ENCODE measurements around the gene CNTN2.

CNTN2 gene

DNA sequence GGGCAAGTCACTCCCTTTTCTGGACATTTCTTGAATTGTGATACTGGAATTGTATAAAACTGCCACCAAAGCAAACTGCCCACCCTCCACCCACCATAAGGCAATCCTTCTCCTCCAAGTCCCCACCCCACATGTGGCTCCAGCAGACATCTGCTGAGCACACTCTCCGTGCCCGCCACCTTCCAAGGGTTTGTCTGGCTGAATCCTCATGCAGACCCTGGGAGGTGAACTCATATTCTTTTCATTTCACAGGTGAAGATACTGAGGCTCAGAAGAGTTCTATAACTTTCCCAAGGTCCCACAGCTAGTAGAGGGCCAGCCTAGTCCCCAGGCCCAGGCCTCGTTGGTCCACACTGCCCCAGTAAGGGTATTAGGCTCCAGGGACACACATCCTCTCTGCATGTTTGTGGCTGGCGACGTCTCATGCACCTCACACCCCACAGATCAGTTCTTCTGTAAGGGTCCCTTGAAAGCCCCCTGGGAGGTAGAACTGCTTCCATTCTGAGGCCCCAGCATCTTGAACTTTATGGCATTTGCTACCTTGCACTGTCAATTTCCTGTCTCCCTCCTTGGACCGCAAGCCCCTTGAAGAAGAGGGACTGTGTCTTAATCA, 14.1 kb downstream of the CNTN2 start:
- DNase-seq: no peak

- DNase-seq: no peak
Measured at GRCh38 chr1:205057808-205058575, 15.0 kb downstream of the CNTN2 start.

DNA sequence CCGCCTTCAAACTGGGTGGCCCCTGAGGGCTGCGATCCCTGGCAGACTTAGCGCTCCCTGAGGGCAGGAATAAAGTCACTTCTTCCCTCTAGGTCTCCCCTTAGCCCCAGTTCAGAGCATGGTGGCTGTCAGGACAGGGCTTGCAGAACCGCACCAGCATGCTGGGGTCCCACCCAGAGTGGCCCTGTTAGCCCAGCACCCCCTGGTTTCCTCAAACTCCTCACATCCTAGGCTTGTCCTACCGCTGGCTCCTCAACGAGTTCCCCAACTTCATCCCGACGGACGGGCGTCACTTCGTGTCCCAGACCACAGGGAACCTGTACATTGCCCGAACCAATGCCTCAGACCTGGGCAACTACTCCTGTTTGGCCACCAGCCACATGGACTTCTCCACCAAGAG, 15.8 kb downstream of the CNTN2 start:
- no peak for DNase-seq

DNA sequence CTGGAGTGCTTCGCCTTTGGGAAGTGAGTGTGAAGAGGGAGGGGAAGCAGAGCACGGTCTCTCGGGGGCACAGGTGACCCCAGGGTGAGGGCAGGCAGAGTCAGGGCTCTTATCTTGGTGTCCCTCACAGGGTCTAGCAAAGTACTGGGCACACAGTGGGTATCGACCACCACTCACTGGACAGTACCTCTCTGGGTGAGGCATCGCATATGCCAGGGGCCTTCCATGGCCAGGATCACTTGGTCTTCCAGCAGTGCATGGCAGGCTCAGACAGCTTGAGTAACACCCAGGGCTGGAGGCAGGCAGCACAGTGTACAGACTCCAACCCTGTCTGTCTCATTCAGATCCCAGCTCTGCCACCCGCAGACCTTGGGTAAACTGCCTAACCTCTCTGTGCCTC, 16.6 kb downstream of the CNTN2 start:
- DNase-seq: no peak

DNA sequence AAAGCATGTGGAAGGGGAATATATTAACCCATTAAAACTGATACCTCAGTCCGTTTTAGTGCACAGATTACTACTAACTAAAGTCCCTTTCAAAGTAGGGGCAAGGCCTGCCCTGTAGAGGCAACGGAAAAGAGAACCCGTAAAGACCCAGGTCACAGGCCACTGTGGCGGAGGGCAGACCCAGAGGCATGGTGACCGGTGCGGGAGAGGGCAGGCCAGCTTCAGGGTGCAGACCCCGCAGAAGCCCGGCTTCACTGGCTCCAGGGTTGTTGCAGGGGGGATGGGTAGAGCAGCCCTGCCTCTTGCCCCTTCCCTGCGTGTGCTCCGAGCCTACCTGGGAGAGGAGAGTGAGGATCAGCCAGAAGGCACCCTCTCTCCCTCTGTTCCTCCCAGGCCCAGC, 17.7 kb downstream of the CNTN2 start:
- DNase-seq: no peak

GRCh38 chr1:205061227-205061626, 18.2 kb downstream of the CNTN2 start:
- no peak for DNase-seq

GRCh38 chr1:205061665-205062069, 18.7 kb downstream of the CNTN2 start:
- DNase-seq: peak; percentile 80 to 84

DNA sequence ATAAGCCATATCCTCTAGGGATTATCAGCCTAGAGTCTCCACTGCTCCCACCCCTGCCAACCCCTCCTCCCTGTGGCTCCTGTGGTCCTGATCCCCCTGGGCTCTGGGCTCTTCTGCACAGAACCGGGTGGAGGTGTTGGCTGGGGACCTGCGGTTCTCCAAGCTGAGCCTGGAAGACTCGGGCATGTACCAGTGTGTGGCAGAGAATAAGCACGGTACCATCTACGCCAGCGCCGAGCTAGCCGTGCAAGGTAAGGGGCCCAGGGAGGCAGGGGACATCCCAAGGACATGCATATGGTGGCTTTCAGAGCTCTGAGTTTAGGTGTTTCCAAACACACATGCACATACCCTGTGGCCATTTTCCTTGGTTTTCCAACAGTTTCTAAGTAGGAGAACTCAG, 19.3 kb downstream of the CNTN2 start:
- DNase-seq: no peak

DNA sequence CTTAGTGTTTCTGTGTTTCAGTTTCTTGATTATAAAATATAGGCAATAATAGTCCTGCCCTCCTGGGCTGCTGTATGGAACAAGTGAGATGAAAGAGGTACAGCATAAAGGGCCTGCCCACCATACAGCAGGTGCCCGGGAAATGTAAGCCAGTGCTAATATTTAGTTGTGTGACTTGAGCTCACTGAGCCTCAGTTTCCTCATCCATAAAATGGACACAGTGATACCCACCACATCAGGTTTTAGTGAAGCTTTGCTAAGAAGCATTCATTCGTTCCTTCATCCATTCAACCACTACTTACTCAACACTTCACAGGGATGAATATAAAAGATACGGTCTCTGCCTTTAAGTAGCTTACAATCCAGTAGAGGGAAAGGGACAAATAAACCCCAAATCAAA, 19.9 kb downstream of the CNTN2 start:
- DNase-seq: no peak

- no peak for DNase-seq
Measured at GRCh38 chr1:205064301-205064700, 21.3 kb downstream of the CNTN2 start.

- no peak for DNase-seq
Measured at GRCh38 chr1:205064741-205065316, 21.8 kb downstream of the CNTN2 start.

GRCh38 chr1:205065666-205066065, 22.7 kb downstream of the CNTN2 start:
- no peak for DNase-seq

DNA sequence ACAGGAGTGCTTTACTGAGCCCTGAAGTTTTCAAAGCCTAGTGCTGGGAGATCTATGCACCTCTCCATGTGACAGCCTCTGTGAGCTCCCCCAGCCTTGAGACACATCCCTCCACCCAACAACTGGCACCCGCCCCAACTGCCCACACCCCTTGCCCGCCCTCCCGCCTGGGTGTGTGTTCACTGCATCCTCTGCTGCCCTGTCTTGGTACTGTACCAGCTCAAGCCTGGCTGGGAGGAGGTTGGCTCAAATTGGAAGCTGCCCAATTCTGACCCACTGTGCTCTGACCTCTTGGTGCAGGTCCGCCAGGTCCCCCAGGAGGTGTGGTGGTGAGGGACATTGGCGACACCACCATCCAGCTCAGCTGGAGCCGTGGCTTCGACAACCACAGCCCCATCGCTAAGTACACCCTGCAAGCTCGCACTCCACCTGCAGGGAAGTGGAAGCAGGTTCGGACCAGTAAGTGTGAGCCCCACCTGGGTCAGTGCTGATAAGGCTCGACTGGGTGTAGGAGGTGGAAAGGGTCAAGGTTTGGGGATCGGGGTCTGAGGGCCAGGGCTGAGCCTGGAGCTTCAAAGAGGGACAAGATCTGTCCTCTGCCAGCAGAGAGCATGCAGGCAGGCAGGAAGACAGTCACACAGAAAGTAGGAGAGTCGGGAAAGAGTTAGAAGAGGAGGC, 23.3 kb downstream of the CNTN2 start:
- no peak for DNase-seq

DNA sequence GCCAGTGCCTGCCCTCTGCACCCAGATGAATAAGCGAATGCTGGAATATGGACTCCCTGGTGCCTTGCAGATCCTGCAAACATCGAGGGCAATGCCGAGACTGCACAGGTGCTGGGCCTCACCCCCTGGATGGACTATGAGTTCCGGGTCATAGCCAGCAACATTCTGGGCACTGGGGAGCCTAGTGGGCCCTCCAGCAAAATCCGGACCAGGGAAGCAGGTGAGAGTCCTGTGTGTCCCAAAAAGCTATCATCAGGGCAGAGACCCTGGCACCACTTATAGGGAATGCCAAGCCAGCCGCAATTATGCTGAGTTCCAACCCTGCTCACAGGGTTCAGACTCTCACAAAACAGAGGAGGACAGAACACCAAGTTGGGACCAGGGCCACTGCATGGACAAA, 24.0 kb downstream of the CNTN2 start:
- no peak for DNase-seq

DNA sequence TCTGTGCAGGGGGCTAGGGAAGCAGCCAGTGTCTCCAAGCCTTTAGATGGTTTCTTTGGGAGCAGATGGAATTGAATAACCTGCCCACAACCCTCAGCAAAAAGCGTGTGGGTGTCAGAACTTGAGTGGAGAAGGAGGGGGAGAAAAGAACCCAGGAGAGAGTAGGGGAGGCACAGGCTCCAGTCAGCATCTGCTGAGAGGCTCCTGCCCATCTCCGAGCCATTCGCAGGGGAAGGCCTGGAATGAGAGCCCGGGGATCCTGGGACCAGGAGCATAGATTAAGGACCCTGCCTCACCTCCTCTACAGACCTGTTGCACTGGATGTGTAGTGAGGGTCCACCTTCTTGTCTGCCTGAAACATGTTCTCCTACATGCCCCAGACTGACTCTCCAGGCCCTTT, 25.0 kb downstream of the CNTN2 start:
- no peak for DNase-seq

DNA sequence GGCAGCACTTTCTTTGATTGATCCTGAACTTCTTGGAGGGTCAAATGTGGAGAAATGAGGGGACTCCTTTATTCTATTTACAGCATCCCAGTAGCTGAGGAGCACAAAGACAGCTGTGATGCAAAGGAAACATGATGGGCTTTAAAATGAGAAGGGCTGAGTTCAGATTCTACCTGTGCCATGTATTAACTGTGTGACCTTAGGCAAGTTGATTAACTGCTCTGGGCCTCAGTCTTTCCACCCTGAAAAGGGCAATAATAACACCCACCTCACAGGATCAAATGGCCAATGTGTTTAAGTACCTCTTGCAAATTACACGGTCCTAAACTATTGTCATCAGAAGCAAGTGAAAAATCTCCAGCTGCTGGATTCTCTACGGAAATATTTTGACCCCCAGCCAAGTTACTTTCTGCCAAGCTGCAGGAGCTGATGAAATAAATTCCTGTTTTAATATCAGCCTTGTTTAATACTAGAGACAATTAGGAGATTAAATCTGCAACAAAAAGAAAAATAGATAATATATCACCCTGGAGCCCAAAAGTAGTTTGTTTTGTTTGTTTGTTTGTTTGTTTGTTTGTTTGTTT, 25.5 kb downstream of the CNTN2 start:
- no peak for DNase-seq

GRCh38 chr1:205069371-205070125, 26.5 kb downstream of the CNTN2 start:
- no peak for DNase-seq

GRCh38 chr1:205071028-205071409, 28.0 kb downstream of the CNTN2 start:
- DNase-seq: no peak

DNA sequence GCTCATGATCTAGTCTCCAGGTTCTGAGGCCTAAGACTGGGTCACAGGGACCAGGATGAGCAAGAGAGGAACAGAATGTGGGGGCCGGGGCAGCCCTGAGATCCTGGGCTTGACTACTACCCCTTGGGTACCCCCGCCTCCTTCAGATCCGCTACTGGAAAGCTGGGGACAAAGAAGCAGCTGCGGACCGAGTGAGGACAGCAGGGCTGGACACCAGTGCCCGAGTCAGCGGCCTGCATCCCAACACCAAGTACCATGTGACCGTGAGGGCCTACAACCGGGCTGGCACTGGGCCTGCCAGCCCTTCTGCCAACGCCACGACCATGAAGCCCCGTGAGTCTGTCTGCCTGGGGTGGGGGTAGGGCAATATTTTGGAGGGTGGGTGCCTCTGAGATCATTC, 28.8 kb downstream of the CNTN2 start:
- no peak for DNase-seq

DNA sequence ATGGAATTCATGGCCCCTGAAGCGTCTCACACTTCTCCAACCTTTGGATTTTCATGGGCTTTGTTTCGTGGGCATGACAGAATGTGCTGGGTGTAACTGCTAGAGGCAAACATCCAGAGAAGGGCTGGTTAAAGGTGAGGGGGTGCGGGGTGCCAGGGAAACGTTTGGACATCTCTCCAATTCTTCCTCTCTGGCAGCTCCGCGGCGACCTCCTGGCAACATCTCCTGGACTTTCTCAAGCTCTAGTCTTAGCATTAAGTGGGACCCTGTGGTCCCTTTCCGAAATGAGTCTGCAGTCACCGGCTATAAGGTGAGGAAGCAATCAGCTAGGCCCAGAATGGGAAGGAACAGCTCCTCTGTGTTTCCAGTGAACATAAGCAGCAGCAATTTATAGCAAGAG, 29.3 kb downstream of the CNTN2 start:
- DNase-seq: no peak

GRCh38 chr1:205072881-205073280, 29.9 kb downstream of the CNTN2 start:
- DNase-seq: no peak

DNA sequence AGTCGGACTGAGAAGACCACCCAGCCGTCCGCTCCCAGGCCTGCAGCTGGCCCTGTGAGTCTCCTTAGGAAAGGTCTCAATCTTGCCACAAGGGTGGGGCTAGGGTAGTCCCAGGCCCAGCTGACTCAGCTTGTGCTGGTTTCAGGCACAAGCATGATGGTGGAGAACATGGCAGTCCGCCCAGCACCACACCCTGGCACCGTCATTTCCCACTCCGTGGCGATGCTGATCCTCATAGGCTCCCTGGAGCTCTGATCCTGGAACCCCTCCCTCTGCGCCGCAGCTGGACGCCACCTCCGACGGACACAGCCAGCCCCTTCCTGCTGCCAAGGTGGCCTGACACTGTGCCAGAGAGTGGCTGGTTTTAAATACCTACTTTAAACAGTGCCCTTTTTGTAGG, 30.5 kb downstream of the CNTN2 start:
- no peak for DNase-seq

GRCh38 chr1:205074084-205074483, 31.1 kb downstream of the CNTN2 start:
- DNase-seq: no peak
